Breast epithelium (tissue), 4 donors: ENCODE results near the gene MKNK1. TPM values are rescaled to one million over a fixed set of nuclear protein-coding genes. Genes with fewer than 3 reads are reported as not detected.

Experiments used
- DNase-seq, 2 donors: peaks; one replicate each; pipeline ENCODE4 v3.0.0-alpha.2; 2019; ENCODE audit warnings: low spot score in 2 of 2
- H3K27ac ChIP-seq, 2 donors: fragments of 200-600 bp; sonication (generic) in 1 of 2; one replicate each; pipeline ENCODE4 v1.5.1; 2016 to 2019; ENCODE audit warnings: mild to moderate bottlenecking in 1 of 2
- H3K27me3 ChIP-seq, 2 donors: fragments of 200-600 bp; sonication (generic) in 1 of 2; one replicate each; pipeline versions ENCODE4 v1.5.1 to v1.6.0; 2017 to 2019; ENCODE audit warnings: control low read depth in 1 of 2, mild to moderate bottlenecking in 1 of 2
- H3K36me3 ChIP-seq: fragments of 200-600 bp; one replicate; pipeline ENCODE4 v1.5.1; 2019
- H3K4me1 ChIP-seq, 2 donors: fragments of 200-600 bp; sonication (generic); one replicate each; pipeline ENCODE4 v1.5.1; 2016 to 2019; ENCODE audit warnings: control low read depth in 1 of 2
- H3K4me3 ChIP-seq, 3 donors: fragments of 200-600 bp; sonication (generic); 1 replicate in 2 of 3; 2 replicates in 1 of 3; pipeline ENCODE4 v1.5.1; 2016 to 2019; ENCODE audit warnings: mild to moderate bottlenecking in 3 of 3, moderate library complexity in 2 of 3
- H3K9me3 ChIP-seq, 2 donors: fragments of 200-600 bp; sonication (generic) in 1 of 2; one replicate each; pipeline ENCODE4 v1.5.1; 2016 to 2019; ENCODE audit warnings: control low read depth in 1 of 2
- POLR2A ChIP-seq: fragments of 450-650 bp; IDR thresholded peaks from one replicate; pipeline ENCODE4 v1.6.1; 2016; ENCODE audit warnings: antibody characterized with exemption, mild to moderate bottlenecking, moderate library complexity
- POLR2AphosphoS5 ChIP-seq, 3 donors: sonication (generic); formaldehyde crosslinking; IDR thresholded peaks; one replicate each; pipeline ENCODE4 v1.6.1; 2017; ENCODE audit warnings: antibody characterized with exemption in 3 of 3
- intact Hi-C: fragments of 100-400 bp; cut with DNase I; formaldehyde crosslinking; loops from one replicate; pipeline ENCODE4 v1.15.1; 2023; ENCODE audit warnings: low total_unique reads
- total RNA-seq, 3 donors: library from RNA; depleted of rRNA; stranded (reverse); fragments of >200 nt; gene quantifications; one replicate each; pipeline ENCODE4 v1.1.0, GENCODE V29; 2016
- TF ChIP-seq, protein P1 (sequence below), 3 donors: fragments of 450-650 bp; IDR thresholded peaks; one replicate each; pipeline ENCODE4 v1.5.1; 2016 to 2017; ENCODE audit warnings: antibody characterized with exemption in 3 of 3, mild to moderate bottlenecking in 3 of 3, moderate library complexity in 3 of 3

Gene MKNK1
- total RNA-seq, 3 donors from 2014 or later, result 34.7 to 51.5 (median 47.2) TPM

GRCh38 chr1:46554236-46554596 lies 49.9 kb downstream of the MKNK1 start:
- Histone ChIP-seq H3K27ac (no peak overlapping the region), H3K4me3 (no peak overlapping the region), H3K4me1 (no peaks in the 10 kb centered on the region), H3K9me3 (no peaks in the 10 kb centered on the region), H3K36me3 (no peaks in the 10 kb centered on the region), H3K27me3 (peaks cover 0 to 8% of the 10 kb centered on the region in 2 donors)
- DNase-seq, result no peak
- intact Hi-C loops, result no loop called here
- TF ChIP-seq POLR2A, result no peak
- TF ChIP-seq POLR2AphosphoS5 (IDR thresholded peaks at IDR 0.05), result no peak
- TF ChIP-seq, protein P1, sequence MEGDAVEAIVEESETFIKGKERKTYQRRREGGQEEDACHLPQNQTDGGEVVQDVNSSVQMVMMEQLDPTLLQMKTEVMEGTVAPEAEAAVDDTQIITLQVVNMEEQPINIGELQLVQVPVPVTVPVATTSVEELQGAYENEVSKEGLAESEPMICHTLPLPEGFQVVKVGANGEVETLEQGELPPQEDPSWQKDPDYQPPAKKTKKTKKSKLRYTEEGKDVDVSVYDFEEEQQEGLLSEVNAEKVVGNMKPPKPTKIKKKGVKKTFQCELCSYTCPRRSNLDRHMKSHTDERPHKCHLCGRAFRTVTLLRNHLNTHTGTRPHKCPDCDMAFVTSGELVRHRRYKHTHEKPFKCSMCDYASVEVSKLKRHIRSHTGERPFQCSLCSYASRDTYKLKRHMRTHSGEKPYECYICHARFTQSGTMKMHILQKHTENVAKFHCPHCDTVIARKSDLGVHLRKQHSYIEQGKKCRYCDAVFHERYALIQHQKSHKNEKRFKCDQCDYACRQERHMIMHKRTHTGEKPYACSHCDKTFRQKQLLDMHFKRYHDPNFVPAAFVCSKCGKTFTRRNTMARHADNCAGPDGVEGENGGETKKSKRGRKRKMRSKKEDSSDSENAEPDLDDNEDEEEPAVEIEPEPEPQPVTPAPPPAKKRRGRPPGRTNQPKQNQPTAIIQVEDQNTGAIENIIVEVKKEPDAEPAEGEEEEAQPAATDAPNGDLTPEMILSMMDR (IDR thresholded peaks at IDR 0.05), result no peak

- Histone ChIP-seq H3K27ac (no peak overlapping the region), H3K27me3 (peaks cover 0 to 10% of the 10 kb centered on the region in 2 donors), H3K4me1 (no peaks in the 10 kb centered on the region), H3K9me3 (no peaks in the 10 kb centered on the region), H3K4me3 (no peak overlapping the region), H3K36me3 (no peaks in the 10 kb centered on the region)
- intact Hi-C loops, result no loop called here
- TF ChIP-seq POLR2A (no peak), POLR2AphosphoS5 (IDR thresholded peaks at IDR 0.05) (no peak)
- TF ChIP-seq, protein P1 (IDR thresholded peaks at IDR 0.05), result no peak
- no peak for DNase-seq
Measured at GRCh38 chr1:46553506-46553905, 50.6 kb downstream of the MKNK1 start.

DNA sequence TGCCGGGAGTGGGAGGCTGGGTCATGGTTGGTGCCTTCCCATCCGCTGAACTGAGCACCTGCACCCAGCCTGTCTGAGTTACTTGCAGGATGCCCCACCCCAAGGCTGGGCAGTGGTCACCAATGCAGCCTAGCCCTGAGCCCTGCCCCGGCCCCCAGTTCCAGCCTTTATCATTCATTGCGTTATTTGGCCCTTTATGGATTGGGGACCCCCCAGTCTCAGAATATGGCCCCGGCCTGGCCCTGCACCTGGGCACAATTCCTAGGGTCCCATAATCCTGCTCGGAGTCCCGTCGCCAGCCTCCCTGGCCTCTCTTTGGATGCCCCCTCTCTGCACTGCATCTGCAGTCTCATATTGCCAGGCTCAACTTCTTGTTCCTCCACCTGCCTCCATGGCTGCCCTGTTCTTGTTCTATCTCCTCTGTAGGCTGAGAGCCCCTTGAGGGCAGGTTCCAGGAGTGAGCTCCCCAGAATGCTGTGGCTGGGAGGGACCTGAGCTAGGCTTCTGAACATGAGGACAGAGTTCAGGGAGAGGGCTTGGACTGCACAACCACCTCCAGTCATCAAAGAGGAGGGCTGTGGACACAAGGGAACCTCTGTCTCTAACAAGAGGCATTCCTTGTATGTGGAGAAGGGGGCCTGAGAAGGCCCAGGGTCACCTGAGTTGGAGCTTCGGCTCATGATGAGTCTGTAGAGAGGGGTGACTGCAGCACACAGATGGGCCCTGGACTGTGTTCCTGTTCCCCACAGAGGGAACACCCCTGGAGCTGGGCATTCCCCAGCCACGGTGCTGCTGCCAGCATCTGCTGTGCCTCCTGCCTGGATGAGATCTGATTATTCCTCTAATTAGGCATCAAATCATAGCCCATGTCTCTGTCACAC lies 51.5 kb downstream of the MKNK1 start:
- no peak for DNase-seq
- Histone ChIP-seq H3K4me3 (no peak overlapping the region), H3K36me3 (no peaks in the 10 kb centered on the region), H3K9me3 (no peaks in the 10 kb centered on the region), H3K27me3 (peaks cover 0 to 11% of the 10 kb centered on the region in 2 donors), H3K4me1 (no peaks in the 10 kb centered on the region), H3K27ac (no peak overlapping the region)
- intact Hi-C loops, result no loop called here
- TF ChIP-seq POLR2AphosphoS5 (IDR thresholded peaks at IDR 0.05), result no peak
- TF ChIP-seq, protein P1 (IDR thresholded peaks at IDR 0.05), result no peak

DNA sequence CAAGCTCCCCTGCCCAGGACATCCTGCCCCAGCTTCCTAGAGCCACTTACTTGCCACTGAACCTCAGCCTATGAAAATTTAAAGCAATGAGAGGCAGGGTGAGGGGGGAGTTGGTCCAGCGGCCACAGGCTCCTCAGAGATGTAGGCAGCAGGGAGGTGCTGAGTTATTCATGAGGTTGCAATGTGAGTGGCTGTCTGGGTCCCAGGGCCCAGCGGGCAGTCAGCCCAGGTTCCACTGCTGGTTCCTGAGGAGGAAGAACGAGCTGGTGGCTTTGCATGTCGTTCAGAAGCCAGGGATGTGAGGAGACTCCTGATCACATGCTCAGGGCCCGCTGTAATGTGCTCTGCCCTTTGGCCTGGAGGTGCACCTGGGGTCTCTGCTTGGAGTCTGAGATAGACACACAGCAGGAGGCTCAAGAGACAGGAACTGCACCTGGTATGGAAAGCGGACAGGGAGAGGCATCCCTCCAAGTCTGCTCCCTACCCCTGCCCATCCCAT lies 52.4 kb downstream of the MKNK1 start, which contains the start of gene KNCN:
TSS of gene KNCN (minus strand) at position 51 of the 499 bp plus-strand sequence. CDS start 432 bp downstream, outside the sequence.
- Histone ChIP-seq H3K9me3 (no peaks in the 10 kb centered on the region), H3K27me3 (peaks cover 0 to 11% of the 10 kb centered on the region in 2 donors), H3K4me3 (no peak within 1 kb of the TSS), H3K36me3 (no peaks in the 10 kb centered on the region), H3K4me1 (no peaks in the 10 kb centered on the region), H3K27ac (no peak within 1 kb of the TSS)
- no peak for DNase-seq
- intact Hi-C loops, result no loop called here
- TF ChIP-seq POLR2AphosphoS5 (IDR thresholded peaks at IDR 0.05) (no peak), POLR2A (no peak)
- TF ChIP-seq, protein P1 (IDR thresholded peaks at IDR 0.05), result no peak

DNA sequence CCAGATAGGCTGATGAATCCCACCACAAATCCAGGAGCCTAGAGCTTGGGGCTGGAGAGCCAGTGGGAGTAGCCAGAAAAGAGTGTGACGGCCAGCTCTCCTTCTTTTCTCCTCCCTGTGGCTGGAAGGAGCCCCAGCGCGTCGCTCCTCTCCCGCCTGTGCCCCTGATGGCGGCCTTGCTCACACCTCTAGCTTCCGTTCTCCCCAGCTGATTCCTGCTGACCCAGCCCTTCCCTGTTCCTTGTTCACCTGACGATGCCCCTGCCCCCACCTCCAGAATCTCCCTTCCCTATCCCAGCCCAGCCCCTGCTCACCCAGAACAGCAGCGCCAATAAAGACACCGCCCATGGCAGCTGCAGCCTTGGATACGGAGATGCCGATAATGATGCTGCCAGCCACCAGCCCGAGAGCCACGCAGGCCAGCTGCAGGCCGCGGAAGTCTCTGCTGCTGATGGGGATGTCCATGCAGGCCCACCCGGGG lies 53.3 kb downstream of the MKNK1 start:
- H3K9me3 ChIP-seq, result no peaks in the 10 kb centered on the region
- no peak overlapping the region for H3K27ac ChIP-seq
- intact Hi-C loops, result no loop called here
- TF ChIP-seq POLR2A, result no peak
- TF ChIP-seq POLR2AphosphoS5 (IDR thresholded peaks at IDR 0.05), result no peak
- TF ChIP-seq, protein P1 (IDR thresholded peaks at IDR 0.05), result no peak
- H3K27me3 ChIP-seq, result peaks cover 0 to 18% of the 10 kb centered on the region in 2 donors
- no peaks in the 10 kb centered on the region for H3K4me1 ChIP-seq
- no peaks in the 10 kb centered on the region for H3K36me3 ChIP-seq
- no peak overlapping the region for H3K4me3 ChIP-seq
- DNase-seq, result no peak
